Sigmoid colon (tissue), 7 donors: ENCODE data around the gene PHGDH. TPM values are rescaled to one million over a fixed set of nuclear protein-coding genes. Genes with fewer than 3 reads are reported as not detected.

ENCODE experiments used
- DNase-seq: peaks from one replicate; pipeline ENCODE4 v3.0.0-alpha.2; 2019
- H3K27ac ChIP-seq, 4 donors: fragments of 200-600 bp; sonication (generic); one replicate each; pipeline ENCODE4 v1.5.1; 2016 to 2019; ENCODE audit warnings: mild to moderate bottlenecking in 1 of 4
- H3K27me3 ChIP-seq, 3 donors: fragments of 200-600 bp; sonication (generic); one replicate each; pipeline ENCODE4 v1.5.1; 2019; ENCODE audit warnings: mild to moderate bottlenecking in 1 of 3
- H3K36me3 ChIP-seq, 4 donors: fragments of 200-600 bp; sonication (generic); one replicate each; pipeline ENCODE4 v1.5.1; 2016 to 2019
- H3K4me1 ChIP-seq, 4 donors: fragments of 200-600 bp; sonication (generic); one replicate each; pipeline ENCODE4 v1.5.1; 2017 to 2019
- H3K4me3 ChIP-seq, 4 donors: fragments of 200-600 bp; sonication (generic); one replicate each; pipeline ENCODE4 v1.5.1; 2017 to 2019; ENCODE audit warnings: mild to moderate bottlenecking in 2 of 4, moderate library complexity in 1 of 4
- H3K9me3 ChIP-seq, 4 donors: fragments of 200-600 bp in 3 of 4; sonication (generic) in 3 of 4; one replicate each; pipeline versions ENCODE4 v1.5.1 to v1.6.1; 2013 to 2019
- EP300 ChIP-seq, 4 donors: sonication (generic); formaldehyde crosslinking; IDR thresholded peaks; one replicate each; pipeline ENCODE4 v1.6.1; 2017; ENCODE audit warnings: antibody characterized with exemption in 4 of 4
- POLR2A ChIP-seq, 2 donors: fragments of 450-650 bp; IDR thresholded peaks; one replicate each; pipeline ENCODE4 v1.6.1; 2016; ENCODE audit warnings: antibody characterized with exemption in 2 of 2, mild to moderate bottlenecking in 2 of 2, moderate library complexity in 2 of 2
- POLR2AphosphoS5 ChIP-seq, 4 donors: sonication (generic); formaldehyde crosslinking; IDR thresholded peaks; one replicate each; pipeline ENCODE4 v1.6.1; 2017; ENCODE audit warnings: antibody characterized with exemption in 4 of 4
- WGBS, 2 donors: extraction: QIAGEN DNeasy Blood & Tissue Kit; methylation state at CpG; one replicate each; pipeline ENCODE4 v1.1.7; 2013; 5-methylcytosine and 5-hydroxymethylcytosine counted together
- intact Hi-C: fragments of 100-400 bp; cut with DNase I; formaldehyde crosslinking; loops from one replicate; pipeline ENCODE4 v1.15.1; 2023
- polyA plus RNA-seq, 3 donors: library from polyadenylated mRNA; stranded (reverse); fragments of 200-250 nt; gene quantifications; one replicate each; pipeline ENCODE4 v1.2.3, GENCODE V29; 2013
- total RNA-seq, 4 donors: library from RNA; depleted of rRNA; stranded (reverse); fragments of >200 nt; gene quantifications; one replicate each; pipeline ENCODE4 v1.1.0, GENCODE V29; 2016
- TF ChIP-seq, protein P1 (sequence below), 4 experiments: fragments of 450-650 bp in 3 of 4; fragments of 200-600 bp in 1 of 4; IDR thresholded peaks; one replicate each; pipeline ENCODE4 v1.5.1; 2016 to 2019; ENCODE audit warnings: antibody characterized with exemption in 4 of 4, mild to moderate bottlenecking in 3 of 4, moderate library complexity in 2 of 4
- donor health status: healthy with polysubstance abuse.
- donor health status: Bipolar disorder and iron deficiency.
- donor health status: healthy.

PHGDH gene
- total and polyA plus RNA-seq, 7 donors: 3.9 to 37.7 (median 22.0) TPM

DNA sequence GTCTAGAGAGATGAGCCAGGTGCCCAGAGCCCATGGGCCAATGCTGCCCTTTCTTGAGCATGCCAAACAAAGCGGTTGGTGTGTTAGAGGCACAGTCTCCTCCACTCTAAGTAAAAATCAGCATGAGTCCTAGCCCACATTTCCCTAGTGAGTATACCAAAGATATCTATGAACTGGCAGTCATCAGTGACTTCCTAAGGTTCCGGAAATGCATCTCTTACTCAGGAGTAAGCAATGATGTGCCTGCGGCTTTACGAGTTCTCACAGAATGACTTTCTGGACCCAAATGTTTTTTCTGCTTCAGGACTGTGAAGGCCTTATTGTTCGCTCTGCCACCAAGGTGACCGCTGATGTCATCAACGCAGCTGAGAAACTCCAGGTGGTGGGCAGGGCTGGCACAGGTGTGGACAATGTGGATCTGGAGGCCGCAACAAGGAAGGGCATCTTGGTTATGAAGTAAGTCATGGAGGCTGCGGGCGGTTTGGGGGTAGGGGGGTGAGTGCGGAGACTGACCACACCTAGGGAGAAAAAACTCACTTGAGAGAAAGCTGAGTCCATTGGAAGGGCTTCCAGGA is 9.2 kb downstream of the PHGDH start:
- WGBS, 2 donors: 97 to 98% methylated on average over 11 of the region's 11 CpGs
- H3K9me3 ChIP-seq: no peaks in the 10 kb centered on the region
- no peaks in the 10 kb centered on the region for H3K4me1 ChIP-seq
- peaks cover 0 to 41% (median 3%) of the 10 kb centered on the region in 4 donors for H3K36me3 ChIP-seq
- H3K4me3 ChIP-seq: no peak overlapping the region
- H3K27me3 ChIP-seq: no peaks in the 10 kb centered on the region
- DNase-seq: no peak
- intact Hi-C loops: no loop called here
- TF ChIP-seq EP300 (IDR thresholded peaks at IDR 0.05): no peak
- TF ChIP-seq, protein P1, sequence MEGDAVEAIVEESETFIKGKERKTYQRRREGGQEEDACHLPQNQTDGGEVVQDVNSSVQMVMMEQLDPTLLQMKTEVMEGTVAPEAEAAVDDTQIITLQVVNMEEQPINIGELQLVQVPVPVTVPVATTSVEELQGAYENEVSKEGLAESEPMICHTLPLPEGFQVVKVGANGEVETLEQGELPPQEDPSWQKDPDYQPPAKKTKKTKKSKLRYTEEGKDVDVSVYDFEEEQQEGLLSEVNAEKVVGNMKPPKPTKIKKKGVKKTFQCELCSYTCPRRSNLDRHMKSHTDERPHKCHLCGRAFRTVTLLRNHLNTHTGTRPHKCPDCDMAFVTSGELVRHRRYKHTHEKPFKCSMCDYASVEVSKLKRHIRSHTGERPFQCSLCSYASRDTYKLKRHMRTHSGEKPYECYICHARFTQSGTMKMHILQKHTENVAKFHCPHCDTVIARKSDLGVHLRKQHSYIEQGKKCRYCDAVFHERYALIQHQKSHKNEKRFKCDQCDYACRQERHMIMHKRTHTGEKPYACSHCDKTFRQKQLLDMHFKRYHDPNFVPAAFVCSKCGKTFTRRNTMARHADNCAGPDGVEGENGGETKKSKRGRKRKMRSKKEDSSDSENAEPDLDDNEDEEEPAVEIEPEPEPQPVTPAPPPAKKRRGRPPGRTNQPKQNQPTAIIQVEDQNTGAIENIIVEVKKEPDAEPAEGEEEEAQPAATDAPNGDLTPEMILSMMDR (IDR thresholded peaks at IDR 0.05): no peak
- TF ChIP-seq POLR2AphosphoS5 (IDR thresholded peaks at IDR 0.05): no peak
- no peak for TF ChIP-seq POLR2A (IDR thresholded peaks at IDR 0.05)
- H3K27ac ChIP-seq: no peak overlapping the region

DNA sequence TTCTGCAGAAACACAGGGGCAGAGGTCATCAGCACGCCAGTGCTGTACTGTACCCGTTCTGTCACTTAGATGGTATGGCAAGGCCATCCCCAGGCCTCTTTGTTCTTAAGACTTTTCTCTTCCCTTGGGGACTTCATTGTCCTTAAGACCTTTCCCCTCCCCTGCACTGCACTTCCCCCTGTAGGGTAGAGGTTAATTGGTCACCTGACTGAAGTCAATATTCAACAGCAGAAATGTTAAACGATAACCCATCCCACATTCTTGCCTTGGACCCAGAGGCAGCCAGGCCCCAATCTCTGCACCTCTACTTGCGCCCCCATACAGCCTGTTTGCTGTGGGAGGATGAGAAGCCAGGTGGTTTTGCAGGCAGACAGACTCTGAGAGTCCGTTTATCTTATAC is 10.2 kb downstream of the PHGDH start:
- no peaks in the 10 kb centered on the region for H3K4me1 ChIP-seq
- 57 to 75% methylated on average over 5 of the region's 5 CpGs for WGBS, 2 donors
- TF ChIP-seq, protein P1 (IDR thresholded peaks at IDR 0.05): no peak
- TF ChIP-seq EP300 (IDR thresholded peaks at IDR 0.05) (no peak), POLR2AphosphoS5 (IDR thresholded peaks at IDR 0.05) (no peak), POLR2A (IDR thresholded peaks at IDR 0.05) (no peak)
- DNase-seq: no peak
- H3K27ac ChIP-seq: no peak overlapping the region
- H3K27me3 ChIP-seq: no peaks in the 10 kb centered on the region
- H3K36me3 ChIP-seq: peaks cover 0 to 48% (median 3%) of the 10 kb centered on the region in 4 donors
- intact Hi-C loops: no loop called here
- H3K9me3 ChIP-seq: no peaks in the 10 kb centered on the region
- no peak overlapping the region for H3K4me3 ChIP-seq

DNA sequence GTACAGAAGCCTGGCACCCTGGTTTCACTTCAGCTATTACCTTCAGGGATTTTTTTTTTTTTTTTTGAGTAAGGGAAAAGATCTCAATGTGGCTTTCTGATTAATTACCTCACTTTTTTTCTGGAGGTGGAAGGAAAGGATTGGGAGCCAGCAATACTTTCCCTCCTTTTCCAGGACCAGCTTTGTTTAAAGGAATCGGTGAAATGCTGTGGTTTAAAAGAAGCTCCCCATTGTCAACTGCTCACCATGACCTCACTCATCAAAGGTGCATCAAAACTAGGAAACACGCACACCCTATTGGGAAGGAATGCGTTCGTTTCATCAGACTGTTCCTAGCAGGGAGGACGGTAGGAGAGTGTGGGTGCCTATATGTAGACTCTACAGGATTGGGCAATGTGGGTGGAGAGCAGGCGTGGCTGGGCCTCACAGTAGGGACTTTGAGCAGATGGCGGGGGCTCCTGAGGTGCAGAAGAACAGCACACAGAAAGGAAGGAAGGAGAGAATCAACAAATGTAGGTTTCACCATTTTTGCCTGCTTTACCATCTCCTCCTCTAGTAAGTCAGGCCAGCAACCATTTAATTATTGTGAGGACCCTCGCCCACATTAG is 13.0 kb downstream of the PHGDH start:
- intact Hi-C loops: no loop called here
- H3K36me3 ChIP-seq: peaks cover 0 to 71% (median 4%) of the 10 kb centered on the region in 4 donors
- no peak overlapping the region for H3K27ac ChIP-seq
- WGBS, 2 donors: 85 to 90% methylated on average over 8 of the region's 8 CpGs
- H3K4me3 ChIP-seq: no peak overlapping the region
- no peaks in the 10 kb centered on the region for H3K27me3 ChIP-seq
- H3K4me1 ChIP-seq: no peaks in the 10 kb centered on the region
- H3K9me3 ChIP-seq: no peaks in the 10 kb centered on the region
- TF ChIP-seq, protein P1 (IDR thresholded peaks at IDR 0.05): no peak
- no peak for TF ChIP-seq POLR2A (IDR thresholded peaks at IDR 0.05)
- TF ChIP-seq POLR2AphosphoS5 (IDR thresholded peaks at IDR 0.05): no peak
- no peak for DNase-seq

GRCh38 chr1:119725626-119726025 is 13.9 kb downstream of the PHGDH start:
- TF ChIP-seq EP300 (IDR thresholded peaks at IDR 0.05): no peak
- no peak for TF ChIP-seq POLR2AphosphoS5 (IDR thresholded peaks at IDR 0.05)
- no peak for TF ChIP-seq POLR2A (IDR thresholded peaks at IDR 0.05)
- TF ChIP-seq, protein P1 (IDR thresholded peaks at IDR 0.05): no peak
- no peaks in the 10 kb centered on the region for H3K27me3 ChIP-seq
- H3K27ac ChIP-seq: no peak overlapping the region
- peaks cover 0 to 75% (median 7%) of the 10 kb centered on the region in 4 donors for H3K36me3 ChIP-seq
- H3K4me1 ChIP-seq: no peaks in the 10 kb centered on the region
- DNase-seq: no peak
- WGBS, 2 donors: 94 to 95% methylated on average over 5 of the region's 5 CpGs
- no peaks in the 10 kb centered on the region for H3K9me3 ChIP-seq
- intact Hi-C loops: no loop called here
- no peak overlapping the region for H3K4me3 ChIP-seq
